DND-41 (cell line): ENCODE results near the gene CCL3.

Experiments
- CTCF ChIP-seq: IDR thresholded peaks from 2 replicates; pipeline ENCODE4 v1.5.1; 2012; ENCODE audit warnings: borderline replicate concordance, low read length, moderate library complexity, mild to moderate bottlenecking; ENCODE audit not compliant: poor library complexity, severe bottlenecking; ENCODE audit errors: extremely low read depth
- EZH2 ChIP-seq: IDR thresholded peaks from 3 replicates; pipeline ENCODE4 v1.6.1; 2012; ENCODE audit warnings: borderline replicate concordance, low read depth, mild to moderate bottlenecking, moderate library complexity, low read length, inconsistent platforms; ENCODE audit not compliant: severe bottlenecking

DNA sequence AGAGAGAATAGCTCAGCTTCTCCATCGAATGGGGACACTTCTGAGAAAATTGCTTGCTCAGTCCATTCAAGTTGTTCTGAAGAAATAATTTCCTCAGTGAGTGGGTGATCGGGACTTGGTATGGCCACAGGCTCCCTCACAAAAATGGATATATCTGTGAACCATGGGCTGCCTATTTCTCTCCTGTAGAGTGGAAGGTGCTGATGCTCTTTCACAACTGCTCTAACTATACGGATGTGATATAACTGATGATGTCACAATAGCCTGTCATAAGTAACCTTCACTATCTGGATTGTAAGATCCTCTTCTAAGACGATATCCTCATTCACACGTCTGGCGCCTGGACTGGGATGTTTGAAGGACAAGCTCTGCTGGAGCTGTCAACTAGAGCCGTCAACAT lies 30.5 kb downstream of the CCL3 start:
- TF ChIP-seq CTCF (no peak), EZH2 (no peak)
